Measurements from ENCODE around the gene HPCAL1. TPM values are rescaled to one million over a fixed set of nuclear protein-coding genes. Genes with fewer than 3 reads are reported as not detected.

The HPCAL1 gene
- total RNA-seq, 1 experiment from 2014 or later, result 5.0 TPM

DNA sequence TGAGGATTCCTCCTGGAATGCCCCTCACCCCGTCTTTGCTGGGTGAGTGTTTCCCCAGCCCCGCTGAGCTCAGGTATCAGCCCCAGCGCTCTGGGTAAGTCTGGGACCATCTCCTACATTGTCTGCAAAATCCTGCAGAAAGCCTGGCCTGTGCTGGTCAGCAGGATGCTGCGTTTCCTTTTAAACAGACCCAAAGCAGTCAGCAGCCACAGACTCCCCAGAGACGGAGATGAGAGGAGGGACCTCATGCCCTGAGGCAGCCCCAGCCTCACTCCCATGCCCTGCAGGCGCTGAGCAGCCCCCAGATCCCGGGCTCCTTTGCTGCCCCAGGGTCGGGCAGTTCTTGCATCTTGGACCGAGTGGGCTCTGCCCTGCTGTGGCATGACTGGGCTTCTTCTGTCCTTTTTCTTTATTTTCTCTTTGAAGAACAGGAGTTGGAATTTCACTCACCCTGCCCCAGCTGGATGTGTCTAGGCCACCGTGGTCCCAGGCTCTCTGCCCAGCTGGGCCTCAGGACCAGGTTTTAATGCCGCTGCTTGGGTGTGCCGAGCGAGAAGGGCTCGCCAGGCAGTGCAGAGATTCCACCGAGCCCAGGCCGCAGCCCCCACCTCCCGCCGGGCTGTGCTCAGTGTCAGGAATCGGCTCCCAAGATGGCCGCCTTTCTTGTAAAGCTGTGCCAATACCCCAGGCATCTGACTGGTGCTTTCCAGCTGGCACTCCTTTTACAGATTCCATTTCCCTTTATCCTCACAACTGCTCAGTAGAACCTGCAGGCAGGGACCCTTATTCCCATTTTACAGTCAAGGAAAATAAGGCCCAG lies 101.8 kb downstream of the HPCAL1 start:
- Histone ChIP-seq H3K4me2 (ENCODE audit: low read depth, low read length, poor library complexity, severe bottlenecking) (no peak overlapping the region), H3K27me3 (ENCODE audit: low read length) (no peaks in the 10 kb centered on the region), H3K4me1 (ENCODE audit: low read length) (peaks cover 7% of the 10 kb centered on the region), H2AFZ (ENCODE audit: low read length) (no peak overlapping the region), H3K4me3 (ENCODE audit: low read length) (no peak overlapping the region), H3K27ac (ENCODE audit: low read length) (no peak overlapping the region), H3K36me3 (ENCODE audit: insufficient read depth, low read length) (no peaks in the 10 kb centered on the region), H3K9me3 (ENCODE audit: low read length) (peaks cover 7% of the 10 kb centered on the region), H3K9ac (ENCODE audit: low read length) (no peak overlapping the region), H3K9me2 (replicated peaks; ENCODE audit: insufficient read depth, low read length) (no peaks in the 10 kb centered on the region), H4K20me1 (ENCODE audit: insufficient read depth, low read depth, low read length) (0 out of 2 replicates have a peak, but pooled peaks cover 4% of the 10 kb centered on the region), H3K79me2 (ENCODE audit: low read length) (no peaks in the 10 kb centered on the region)
- no peak for DNase-seq

DNA sequence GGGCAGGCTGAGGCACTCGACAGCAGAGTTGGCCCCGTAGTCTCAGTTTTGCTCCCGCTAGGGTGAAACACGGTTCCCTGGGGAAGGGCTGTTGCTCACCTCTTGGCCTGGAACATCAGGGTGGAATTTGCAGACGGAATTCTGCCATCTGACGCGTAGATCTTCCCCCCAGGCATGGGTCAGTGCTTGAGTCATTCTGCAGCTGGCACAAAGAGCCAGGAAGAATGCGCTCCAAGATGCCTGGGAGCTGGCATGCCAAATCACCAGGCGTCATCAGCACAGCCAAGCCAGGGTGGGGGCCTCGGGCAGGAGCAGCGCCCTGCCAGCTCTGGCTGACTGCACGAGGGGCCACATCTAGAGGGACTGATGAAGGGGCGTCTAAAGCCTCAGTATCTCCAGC lies 102.7 kb downstream of the HPCAL1 start:
- H3K27me3 ChIP-seq (ENCODE audit: low read length), result no peaks in the 10 kb centered on the region
- no peaks in the 10 kb centered on the region for H3K79me2 ChIP-seq (ENCODE audit: low read length)
- no peak overlapping the region for H3K27ac ChIP-seq (ENCODE audit: low read length)
- DNase-seq, result no peak
- no peak overlapping the region for H2AFZ ChIP-seq (ENCODE audit: low read length)
- H3K4me2 ChIP-seq (ENCODE audit: low read depth, low read length, poor library complexity, severe bottlenecking), result no peak overlapping the region
- no peak overlapping the region for H3K9ac ChIP-seq (ENCODE audit: low read length)
- no peaks in the 10 kb centered on the region for H3K36me3 ChIP-seq (ENCODE audit: insufficient read depth, low read length)
- H4K20me1 ChIP-seq (ENCODE audit: insufficient read depth, low read depth, low read length), result 0 out of 2 replicates have a peak, but pooled peaks cover 4% of the 10 kb centered on the region
- no peaks in the 10 kb centered on the region for H3K9me2 ChIP-seq (replicated peaks; ENCODE audit: insufficient read depth, low read length)
- no peaks in the 10 kb centered on the region; the same call in 1 of the 2 replicates for H3K9me3 ChIP-seq (ENCODE audit: low read length)
- H3K4me3 ChIP-seq (ENCODE audit: low read length), result no peak overlapping the region
- H3K4me1 ChIP-seq (ENCODE audit: low read length), result peaks cover 16% of the 10 kb centered on the region

DNA sequence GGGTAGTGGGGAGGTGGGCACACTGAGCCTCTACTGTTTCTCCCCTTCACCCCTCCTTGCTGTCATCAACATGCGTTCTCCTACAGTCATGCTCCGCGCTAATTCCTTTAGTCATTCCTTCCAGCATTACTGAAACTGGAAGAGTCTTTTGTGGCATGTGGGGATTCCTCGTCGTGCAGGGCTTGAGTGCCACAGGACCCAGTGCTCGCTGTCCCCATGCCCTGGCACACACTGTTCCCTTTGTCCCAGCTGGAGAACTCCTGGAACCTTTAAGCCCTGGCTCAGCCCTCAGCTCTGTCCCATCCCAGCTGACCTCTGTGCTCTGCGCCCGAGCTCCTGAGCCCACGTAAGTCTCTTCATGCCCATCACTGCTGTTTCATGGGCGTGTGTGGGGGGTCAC lies 103.3 kb downstream of the HPCAL1 start:
- DNase-seq, result no peak
- Histone ChIP-seq H2AFZ (ENCODE audit: low read length) (no peak overlapping the region), H3K79me2 (ENCODE audit: low read length) (no peaks in the 10 kb centered on the region), H3K27me3 (ENCODE audit: low read length) (no peaks in the 10 kb centered on the region), H3K27ac (ENCODE audit: low read length) (no peak overlapping the region), H3K9me2 (replicated peaks; ENCODE audit: insufficient read depth, low read length) (no peaks in the 10 kb centered on the region), H3K36me3 (ENCODE audit: insufficient read depth, low read length) (no peaks in the 10 kb centered on the region), H3K9ac (ENCODE audit: low read length) (no peak overlapping the region), H4K20me1 (ENCODE audit: insufficient read depth, low read depth, low read length) (0 out of 2 replicates have a peak, but pooled peaks cover 4% of the 10 kb centered on the region), H3K4me3 (ENCODE audit: low read length) (no peak overlapping the region), H3K9me3 (ENCODE audit: low read length) (no peaks in the 10 kb centered on the region), H3K4me2 (ENCODE audit: low read depth, low read length, poor library complexity, severe bottlenecking) (no peak overlapping the region), H3K4me1 (ENCODE audit: low read length) (peaks cover 22% of the 10 kb centered on the region)

GRCh38 chr2:10406491-10407188 lies 103.9 kb downstream of the HPCAL1 start:
- H3K36me3 ChIP-seq (ENCODE audit: insufficient read depth, low read length), result no peaks in the 10 kb centered on the region
- H3K4me3 ChIP-seq (ENCODE audit: low read length), result no peak overlapping the region
- no peaks in the 10 kb centered on the region for H3K9me2 ChIP-seq (replicated peaks; ENCODE audit: insufficient read depth, low read length)
- no peak overlapping the region for H3K4me2 ChIP-seq (ENCODE audit: low read depth, low read length, poor library complexity, severe bottlenecking)
- H3K9ac ChIP-seq (ENCODE audit: low read length), result no peak overlapping the region
- no peaks in the 10 kb centered on the region for H3K79me2 ChIP-seq (ENCODE audit: low read length)
- H3K9me3 ChIP-seq (ENCODE audit: low read length), result no peaks in the 10 kb centered on the region
- 0 out of 2 replicates have a peak, but pooled peaks cover 4% of the 10 kb centered on the region for H4K20me1 ChIP-seq (ENCODE audit: insufficient read depth, low read depth, low read length)
- H2AFZ ChIP-seq (ENCODE audit: low read length), result no peak overlapping the region
- no peak overlapping the region for H3K27ac ChIP-seq (ENCODE audit: low read length)
- DNase-seq, result no peak
- H3K4me1 ChIP-seq (ENCODE audit: low read length), result peaks cover 28% of the 10 kb centered on the region
- no peaks in the 10 kb centered on the region for H3K27me3 ChIP-seq (ENCODE audit: low read length)

GRCh38 chr2:10407432-10407831 lies 104.7 kb downstream of the HPCAL1 start:
- Histone ChIP-seq H3K27ac (ENCODE audit: low read length) (no peak overlapping the region), H3K4me1 (ENCODE audit: low read length) (peaks cover 30% of the 10 kb centered on the region), H3K9me3 (ENCODE audit: low read length) (no peaks in the 10 kb centered on the region; the same call in 1 of the 2 replicates), H4K20me1 (ENCODE audit: insufficient read depth, low read depth, low read length) (0 out of 2 replicates have a peak, but pooled peaks cover 4% of the 10 kb centered on the region), H2AFZ (ENCODE audit: low read length) (no peak overlapping the region), H3K4me2 (ENCODE audit: low read depth, low read length, poor library complexity, severe bottlenecking) (no peak overlapping the region), H3K9me2 (replicated peaks; ENCODE audit: insufficient read depth, low read length) (no peaks in the 10 kb centered on the region), H3K79me2 (ENCODE audit: low read length) (no peaks in the 10 kb centered on the region), H3K27me3 (ENCODE audit: low read length) (no peaks in the 10 kb centered on the region), H3K4me3 (ENCODE audit: low read length) (no peak overlapping the region), H3K36me3 (ENCODE audit: insufficient read depth, low read length) (no peaks in the 10 kb centered on the region), H3K9ac (ENCODE audit: low read length) (no peak overlapping the region)
- no peak for DNase-seq

GRCh38 chr2:10407841-10408648 lies 105.3 kb downstream of the HPCAL1 start:
- H3K9ac ChIP-seq (ENCODE audit: low read length), result no peak overlapping the region
- H3K4me3 ChIP-seq (ENCODE audit: low read length), result no peak overlapping the region
- H3K9me2 ChIP-seq (replicated peaks; ENCODE audit: insufficient read depth, low read length), result no peaks in the 10 kb centered on the region
- H3K79me2 ChIP-seq (ENCODE audit: low read length), result no peaks in the 10 kb centered on the region
- H3K4me1 ChIP-seq (ENCODE audit: low read length), result peaks cover 30% of the 10 kb centered on the region
- H3K9me3 ChIP-seq (ENCODE audit: low read length), result no peaks in the 10 kb centered on the region; the same call in 1 of the 2 replicates
- 0 out of 2 replicates have a peak, but pooled peaks cover 4% of the 10 kb centered on the region for H4K20me1 ChIP-seq (ENCODE audit: insufficient read depth, low read depth, low read length)
- H3K27me3 ChIP-seq (ENCODE audit: low read length), result no peaks in the 10 kb centered on the region
- H3K4me2 ChIP-seq (ENCODE audit: low read depth, low read length, poor library complexity, severe bottlenecking), result no peak overlapping the region
- no peaks in the 10 kb centered on the region for H3K36me3 ChIP-seq (ENCODE audit: insufficient read depth, low read length)
- no peak overlapping the region for H3K27ac ChIP-seq (ENCODE audit: low read length)
- no peak for DNase-seq
- no peak overlapping the region for H2AFZ ChIP-seq (ENCODE audit: low read length)

DNA sequence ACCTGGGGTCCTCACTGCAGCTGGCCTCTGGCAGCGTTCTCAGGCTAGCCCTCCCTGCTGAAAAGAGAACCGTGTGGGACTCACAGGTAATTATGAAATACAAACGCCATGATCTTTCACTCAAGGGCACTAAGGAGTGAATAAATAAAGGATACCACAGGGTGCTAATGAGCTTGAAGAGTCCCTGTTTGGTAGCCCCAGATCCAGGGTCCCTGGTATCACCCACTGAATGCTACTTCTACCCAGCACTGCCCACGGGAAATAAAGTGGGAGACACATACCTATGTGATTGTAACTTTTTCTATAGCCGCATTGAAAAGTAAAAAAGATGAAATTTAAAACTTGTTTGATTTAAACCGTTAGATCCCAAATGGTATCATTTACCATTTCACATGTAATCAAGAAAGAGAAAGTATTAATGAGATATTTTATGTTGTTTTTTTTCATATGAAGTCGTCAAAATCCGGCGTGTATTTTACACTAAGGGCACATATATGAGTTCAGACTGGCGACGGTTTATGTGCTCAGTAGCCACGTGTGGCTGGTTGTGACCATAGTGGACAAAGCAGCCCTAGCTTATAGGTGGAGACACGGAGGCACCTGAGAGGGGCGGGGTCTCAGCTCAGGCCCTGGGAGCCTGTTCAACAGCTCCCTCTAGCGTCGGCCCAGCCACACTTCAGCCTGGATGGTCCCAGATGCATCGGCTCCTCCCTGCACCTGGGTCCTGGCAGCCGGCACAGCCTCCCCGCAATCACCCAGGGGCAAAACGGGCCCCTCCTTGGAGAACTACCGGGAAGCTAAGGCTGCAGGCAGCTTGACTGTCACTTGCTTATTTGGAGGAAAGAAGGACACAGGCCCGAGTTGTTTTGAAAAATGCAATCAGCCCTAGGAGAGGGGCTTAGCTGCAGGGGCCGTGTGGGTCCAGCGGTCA lies 106.2 kb downstream of the HPCAL1 start:
- Histone ChIP-seq H3K4me3 (ENCODE audit: low read length) (no peak overlapping the region), H3K4me1 (ENCODE audit: low read length) (peaks cover 37% of the 10 kb centered on the region), H3K9ac (ENCODE audit: low read length) (no peak overlapping the region; the same call in 1 of the 2 replicates)

More for the DNA sequence above, 106.2 kb downstream of the HPCAL1 start:
- no peaks in the 10 kb centered on the region for H3K9me2 ChIP-seq (replicated peaks; ENCODE audit: insufficient read depth, low read length)
- no peaks in the 10 kb centered on the region; the same call in 1 of the 2 replicates for H3K9me3 ChIP-seq (ENCODE audit: low read length)
- H3K79me2 ChIP-seq (ENCODE audit: low read length), result no peaks in the 10 kb centered on the region
- H2AFZ ChIP-seq (ENCODE audit: low read length), result no peak overlapping the region
- H3K36me3 ChIP-seq (ENCODE audit: insufficient read depth, low read length), result no peaks in the 10 kb centered on the region
- peak; percentile 93 for DNase-seq
- H3K27ac ChIP-seq (ENCODE audit: low read length), result peak overlapping the region; percentile 93
- peak overlapping the region; percentile 72 for H3K4me2 ChIP-seq (ENCODE audit: low read depth, low read length, poor library complexity, severe bottlenecking)
- H3K27me3 ChIP-seq (ENCODE audit: low read length), result no peaks in the 10 kb centered on the region
- H4K20me1 ChIP-seq (ENCODE audit: insufficient read depth, low read depth, low read length), result 0 out of 2 replicates have a peak, but pooled peaks cover 4% of the 10 kb centered on the region
